K562 (cell line): Measurements from ENCODE around the gene ZNF112. TPM values are rescaled to one million over a fixed set of nuclear protein-coding genes. Genes with fewer than 3 reads are reported as not detected.

Experiments
- ATAC-seq: fragments of 200-7000 bp; cut with Tn5 transposase; 3 replicates; pipeline ENCODE4 v1.9.1; 2020; ENCODE audit warnings: moderate library complexity
- BruUV-seq: library from RNA; stranded (reverse); fragments of 400-500 nt; replicated peaks from 2 replicates; lab custom pipeline; 2021; lab: Mats Ljungman, UMichigan
- CTCF ChIA-PET: fragments of 300-600 bp; formaldehyde crosslinking; extraction: SDS; loops from one replicate; lab custom pipeline; 2021; ENCODE audit warnings: low intra/inter-chr PET ratio; lab: Yijun Ruan, JAX
- POLR2A ChIA-PET: fragments of 300-600, 350-650 bp; sonication (Branson Sonifier 250); formaldehyde crosslinking; extraction: SDS; loops from one replicate; lab custom pipeline; 2021; ENCODE audit warnings: antibody characterized with exemption, inconsistent platforms; lab: Yijun Ruan, JAX
- DNase-seq, 4 experiments: peaks; one replicate each; pipeline versions ENCODE4 v3.0.0 to v3.0.0-alpha.2; 2011 to 2018; ENCODE audit warnings: low spot score in 3 of 4, mixed read lengths in 3 of 4; ENCODE audit errors: extremely low read depth in 1 of 4
- FAIRE-seq: peaks from 2 replicates; lab custom pipeline; 2011; peaks lifted over from hg19 to GRCh38; lab: Jason Lieb, UNC
- H2AFZ ChIP-seq: 2 replicates; pipeline ENCODE4 v1.6.0; 2011; ENCODE audit warnings: low read depth, low read length, control low read depth, inconsistent platforms
- H3K27ac ChIP-seq: fragments of 200-600 bp; 3 replicates; pipeline ENCODE4 v1.8.0; 2011; ENCODE audit warnings: low read depth, mild to moderate bottlenecking, control low read depth, inconsistent platforms, low read length, moderate library complexity, mixed read lengths; ENCODE audit errors: extremely low read depth
- H3K27me3 ChIP-seq, 2 experiments: fragments of 300-600 bp in 1 of 2; 2 replicates in 1 of 2; 3 replicates in 1 of 2; pipeline versions ENCODE4 v1.6.0 to v1.8.0; 2011; ENCODE audit warnings: inconsistent platforms in 2 of 2, low read length in 2 of 2, mild to moderate bottlenecking in 1 of 2, mixed read lengths in 1 of 2, moderate library complexity in 1 of 2; ENCODE audit not compliant: control insufficient read depth in 2 of 2, insufficient read depth in 2 of 2
- H3K36me3 ChIP-seq: fragments of 300-600 bp; 3 replicates; pipeline ENCODE4 v1.8.0; 2011; ENCODE audit warnings: mild to moderate bottlenecking, low read length, inconsistent platforms; ENCODE audit not compliant: control insufficient read depth, insufficient read depth
- H3K4me1 ChIP-seq, 2 experiments: fragments of 200-600 bp in 1 of 2; replicated peaks in 1 of 2; 2 replicates in 1 of 2; 3 replicates in 1 of 2; pipeline versions ENCODE4 v1.5.1 to v1.8.0; 2011; ENCODE audit warnings: inconsistent platforms in 2 of 2, low read length in 2 of 2, mild to moderate bottlenecking in 1 of 2, mixed read lengths in 1 of 2, moderate library complexity in 1 of 2; ENCODE audit not compliant: control insufficient read depth in 2 of 2, insufficient read depth in 2 of 2
- H3K4me2 ChIP-seq: 2 replicates; pipeline ENCODE4 v1.6.1; 2011; ENCODE audit warnings: low read length, control low read depth, inconsistent platforms, mixed read lengths; ENCODE audit not compliant: insufficient read depth
- H3K4me3 ChIP-seq: fragments of 200-600 bp; sonication (generic), shearing (Covaris generic); 2 replicates; pipeline ENCODE4 v1.5.1; 2016; ENCODE audit warnings: control low read depth, inconsistent platforms
- H3K79me2 ChIP-seq: fragments of 200-600 bp; 3 replicates; pipeline ENCODE4 v1.8.0; 2011; ENCODE audit warnings: low read length, inconsistent platforms; ENCODE audit not compliant: control insufficient read depth, insufficient read depth
- H3K9ac ChIP-seq, 2 experiments: 2 replicates each; pipeline versions ENCODE4 v1.6.0 to v1.6.1; 2011; ENCODE audit warnings: low read depth in 2 of 2, low read length in 2 of 2, control low read depth in 1 of 2, inconsistent platforms in 1 of 2, mild to moderate bottlenecking in 1 of 2, mixed read lengths in 1 of 2; ENCODE audit not compliant: insufficient read depth in 1 of 2
- H3K9me1 ChIP-seq: one replicate; pipeline ENCODE4 v1.6.0; 2011; ENCODE audit warnings: inconsistent platforms, mild to moderate bottlenecking, low read length, moderate library complexity; ENCODE audit not compliant: control insufficient read depth, insufficient read depth
- H3K9me3 ChIP-seq: replicated peaks from 2 replicates; pipeline ENCODE4 v1.5.1; 2011; ENCODE audit warnings: low read depth, low read length, inconsistent platforms; ENCODE audit not compliant: control insufficient read depth, insufficient read depth
- H4K20me1 ChIP-seq: replicated peaks from 2 replicates; pipeline ENCODE4 v1.6.1; 2011; ENCODE audit warnings: low read length, inconsistent platforms, mixed read lengths; ENCODE audit not compliant: control insufficient read depth, insufficient read depth
- CC2D1A ChIP-seq: fragments of 450-650 bp; IDR thresholded peaks from 2 replicates; pipeline ENCODE4 v1.6.1; 2017; ENCODE audit warnings: mild to moderate bottlenecking
- GTF2A2 ChIP-seq: IDR thresholded peaks from 2 replicates; pipeline ENCODE4 v1.6.1; 2016; ENCODE audit warnings: mild to moderate bottlenecking, missing genetic modification characterization, missing compliant biosample characterization
- WGBS: fragments of 100-300 bp; shearing (Covaris generic); methylation state at CpG from one replicate; pipeline ENCODE4 v1.1.6; 2016; ENCODE audit warnings: low coverage, mixed read lengths; ENCODE audit not compliant: insufficient coverage; ENCODE audit errors: missing lambda C conversion rate; 5-methylcytosine and 5-hydroxymethylcytosine counted together
- in situ Hi-C: fragments of 300-500 bp; cut with MboI; formaldehyde crosslinking; loops from 4 replicates; pipeline ENCODE4 v1.15.0; 2018; ENCODE audit warnings: inconsistent platforms, mixed read lengths
- intact Hi-C: fragments of 100-400 bp; cut with micrococcal nuclease; formaldehyde crosslinking; loops from 2 replicates; pipeline ENCODE4 v1.14.2; 2022
- polyA plus RNA-seq, 8 experiments: library from polyadenylated mRNA; depleted of rRNA in 4 of 8; stranded (reverse) in 5 of 8; unstranded in 3 of 8; fragments of >200 nt; fragmentation: Nextera tagmentation in 2 of 8; fragmentation: Illumina TruSeq in 1 of 8; extraction: Ambion mirVana in 2 of 8; extraction: Trizol in 1 of 8; gene quantifications; 2 replicates each; pipeline versions ENCODE4 v1.2.1 to v1.2.3, GENCODE V29; 2011 to 2014; ENCODE audit warnings: inconsistent platforms in 1 of 8, missing spikeins in 1 of 8
- total RNA-seq, 7 experiments: library from RNA; depleted of rRNA in 6 of 7; stranded (reverse); fragments of >200 nt in 6 of 7; fragmentation: Illumina TruSeq in 2 of 7; extraction: Trizol in 2 of 7; gene quantifications; 2 replicates each; pipeline versions ENCODE4 v1.2.1 to v1.2.3, GENCODE V29; 2011 to 2021; ENCODE audit warnings: low replicate concordance in 1 of 7
- TF ChIP-seq, protein P1 (sequence below), 2 experiments: fragments of 450-650 bp; IDR thresholded peaks; 2 replicates each; pipeline ENCODE4 v1.6.1; 2016; ENCODE audit warnings: mild to moderate bottlenecking in 2 of 2, borderline replicate concordance in 1 of 2, low read depth in 1 of 2, moderate library complexity in 1 of 2
- TF ChIP-seq, protein P2 (sequence below): fragments of 250-450 bp; sonication (Bioruptor Pico); IDR thresholded peaks from 2 replicates; pipeline ENCODE4 v1.8.0; 2021; ENCODE audit warnings: moderate library complexity, mild to moderate bottlenecking, inconsistent platforms
- TF ChIP-seq, protein P3 (sequence below): fragments of 450-650 bp; IDR thresholded peaks from 2 replicates; pipeline ENCODE4 v1.6.1; 2016

ZNF112 gene
- total and polyA plus RNA-seq, 9 of the 15 experiments (the other 6 are each of a cell fraction or from before 2014, with no cell fraction given), result 0.21 to 1.3 (median 0.61) TPM

DNA sequence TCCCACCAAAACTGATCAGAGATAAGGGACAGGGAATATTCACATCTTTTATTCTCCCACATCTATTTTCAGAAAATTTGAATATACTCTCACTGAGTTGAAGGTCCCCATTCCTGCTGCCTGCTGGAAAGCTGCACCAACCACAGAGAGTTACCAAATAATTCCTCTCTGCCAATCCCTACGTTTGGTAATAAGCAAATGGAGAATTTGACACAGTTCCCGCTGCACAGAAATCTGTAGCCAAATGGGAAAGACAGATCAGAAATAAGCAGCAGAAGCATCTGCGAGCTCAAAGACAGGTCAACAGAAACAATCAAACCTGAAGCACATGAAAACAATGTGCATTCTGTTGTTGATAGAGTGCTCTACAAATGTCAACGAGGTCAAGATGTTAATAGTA is 9.9 kb downstream of the ZNF112 start (continued):
- TF ChIP-seq, protein P1, sequence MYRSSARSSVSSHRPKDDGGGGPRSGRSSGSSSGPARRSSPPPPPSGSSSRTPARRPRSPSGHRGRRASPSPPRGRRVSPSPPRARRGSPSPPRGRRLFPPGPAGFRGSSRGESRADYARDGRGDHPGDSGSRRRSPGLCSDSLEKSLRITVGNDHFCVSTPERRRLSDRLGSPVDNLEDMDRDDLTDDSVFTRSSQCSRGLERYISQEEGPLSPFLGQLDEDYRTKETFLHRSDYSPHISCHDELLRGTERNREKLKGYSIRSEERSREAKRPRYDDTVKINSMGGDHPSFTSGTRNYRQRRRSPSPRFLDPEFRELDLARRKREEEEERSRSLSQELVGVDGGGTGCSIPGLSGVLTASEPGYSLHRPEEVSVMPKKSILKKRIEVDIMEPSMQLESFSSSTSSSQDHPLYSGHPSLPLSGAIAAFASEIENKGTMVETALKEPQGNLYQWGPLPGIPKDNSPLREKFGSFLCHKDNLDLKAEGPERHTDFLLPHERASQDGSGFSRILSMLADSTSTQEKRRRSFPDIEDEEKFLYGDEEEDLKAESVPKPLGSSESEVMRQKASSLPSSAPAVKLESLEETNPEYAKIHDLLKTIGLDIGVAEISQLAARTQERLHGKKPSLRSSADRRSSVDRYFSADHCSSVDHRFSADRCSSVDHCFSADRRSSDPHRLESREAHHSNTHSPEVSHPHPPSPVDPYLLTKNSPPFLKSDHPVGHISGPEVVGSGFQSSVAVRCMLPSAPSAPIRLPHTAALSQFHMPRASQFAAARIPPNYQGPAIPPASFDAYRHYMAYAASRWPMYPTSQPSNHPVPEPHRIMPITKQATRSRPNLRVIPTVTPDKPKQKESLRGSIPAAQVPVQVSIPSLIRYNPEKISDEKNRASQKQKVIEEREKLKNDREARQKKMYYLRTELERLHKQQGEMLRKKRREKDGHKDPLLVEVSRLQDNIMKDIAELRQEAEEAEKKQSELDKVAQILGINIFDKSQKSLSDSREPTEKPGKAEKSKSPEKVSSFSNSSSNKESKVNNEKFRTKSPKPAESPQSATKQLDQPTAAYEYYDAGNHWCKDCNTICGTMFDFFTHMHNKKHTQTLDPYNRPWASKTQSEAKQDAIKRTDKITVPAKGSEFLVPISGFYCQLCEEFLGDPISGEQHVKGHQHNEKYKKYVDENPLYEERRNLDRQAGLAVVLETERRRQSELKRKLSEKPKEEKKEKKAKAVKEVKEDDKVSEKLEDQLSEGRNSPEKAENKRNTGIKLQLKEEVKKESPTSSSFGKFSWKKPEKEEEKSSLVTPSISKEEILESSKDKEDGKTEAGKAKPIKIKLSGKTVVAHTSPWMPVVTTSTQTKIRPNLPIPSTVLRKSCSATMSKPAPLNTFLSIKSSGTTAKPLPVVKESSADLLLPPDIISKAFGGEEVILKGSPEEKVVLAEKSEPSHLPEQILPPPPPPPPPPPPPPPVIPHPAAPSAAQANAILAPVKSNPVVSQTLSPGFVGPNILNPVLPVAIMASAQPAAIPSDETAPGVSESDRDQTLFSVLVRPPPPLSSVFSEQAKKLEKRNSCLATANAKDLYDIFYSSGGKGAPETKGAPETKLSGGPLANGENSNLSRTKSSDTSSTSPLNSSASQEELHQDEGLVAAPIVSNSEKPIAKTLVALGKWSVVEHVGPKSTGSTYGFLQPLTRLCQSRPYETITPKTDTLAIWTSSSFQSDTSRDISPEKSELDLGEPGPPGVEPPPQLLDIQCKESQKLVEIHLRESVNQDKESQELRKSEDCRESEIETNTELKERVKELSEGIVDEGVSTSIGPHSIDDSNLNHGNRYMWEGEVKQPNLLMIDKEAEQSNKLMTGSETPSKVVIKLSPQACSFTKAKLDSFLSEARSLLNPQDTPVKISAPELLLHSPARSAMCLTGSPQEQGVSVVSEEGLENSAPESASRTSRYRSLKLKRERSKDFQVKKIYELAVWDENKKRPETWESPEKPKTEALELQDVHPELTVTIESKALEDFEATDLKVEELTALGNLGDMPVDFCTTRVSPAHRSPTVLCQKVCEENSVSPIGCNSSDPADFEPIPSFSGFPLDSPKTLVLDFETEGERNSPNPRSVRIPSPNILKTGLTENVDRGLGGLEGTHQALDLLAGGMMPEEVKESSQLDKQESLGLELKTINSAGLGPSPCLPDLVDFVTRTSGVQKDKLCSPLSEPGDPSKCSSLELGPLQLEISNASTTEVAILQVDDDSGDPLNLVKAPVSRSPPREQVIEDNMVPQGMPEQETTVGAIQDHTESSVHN (IDR thresholded peaks at IDR 0.05; ENCODE audit: borderline replicate concordance in 1 of 2, low read depth in 1 of 2), result no peak

DNA sequence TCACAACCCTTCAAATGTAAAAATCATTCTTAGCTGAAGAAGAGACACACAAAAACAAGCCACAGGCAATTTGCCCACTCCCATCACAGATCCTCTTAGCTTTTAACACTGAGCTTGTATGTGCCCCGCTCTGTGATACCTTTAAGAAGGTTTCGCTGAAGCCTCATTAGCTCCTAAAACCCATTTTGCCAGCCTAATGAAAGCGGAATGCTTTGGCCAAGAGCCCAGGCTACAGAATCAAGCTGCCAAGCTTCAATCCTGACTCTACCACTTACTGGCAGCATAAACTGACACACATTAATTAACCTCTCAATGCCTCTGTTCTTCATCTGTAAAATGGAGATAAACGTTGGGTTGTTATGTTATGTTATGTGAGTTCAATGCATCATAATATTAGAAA is 10.5 kb downstream of the ZNF112 start:
- ChIA-PET CTCF (no interaction called here), POLR2A (no interaction called here)
- Histone ChIP-seq H3K27ac (no peak overlapping the region), H3K27me3 (no peaks in the 10 kb centered on the region), H3K4me2 (no peak overlapping the region), H4K20me1 (no peaks in the 10 kb centered on the region), H3K4me3 (no peak overlapping the region), H3K9me1 (no peaks in the 10 kb centered on the region), H3K4me1 (no peaks in the 10 kb centered on the region), H3K36me3 (no peaks in the 10 kb centered on the region), H3K9me3 (no peaks in the 10 kb centered on the region; the same call in 1 of the 2 replicates), H3K79me2 (no peaks in the 10 kb centered on the region), H3K9ac (no peak overlapping the region), H2AFZ (no peak overlapping the region)
- no TSS peak for BruUV-seq
- ATAC-seq (no peak), DNase-seq (no peak), FAIRE-seq (no peak)
- in situ Hi-C loops (no loop called here), intact Hi-C loops (no loop called here)
- WGBS, result 0% methylated on average over 4 of the region's 4 CpGs
- TF ChIP-seq, protein P2, sequence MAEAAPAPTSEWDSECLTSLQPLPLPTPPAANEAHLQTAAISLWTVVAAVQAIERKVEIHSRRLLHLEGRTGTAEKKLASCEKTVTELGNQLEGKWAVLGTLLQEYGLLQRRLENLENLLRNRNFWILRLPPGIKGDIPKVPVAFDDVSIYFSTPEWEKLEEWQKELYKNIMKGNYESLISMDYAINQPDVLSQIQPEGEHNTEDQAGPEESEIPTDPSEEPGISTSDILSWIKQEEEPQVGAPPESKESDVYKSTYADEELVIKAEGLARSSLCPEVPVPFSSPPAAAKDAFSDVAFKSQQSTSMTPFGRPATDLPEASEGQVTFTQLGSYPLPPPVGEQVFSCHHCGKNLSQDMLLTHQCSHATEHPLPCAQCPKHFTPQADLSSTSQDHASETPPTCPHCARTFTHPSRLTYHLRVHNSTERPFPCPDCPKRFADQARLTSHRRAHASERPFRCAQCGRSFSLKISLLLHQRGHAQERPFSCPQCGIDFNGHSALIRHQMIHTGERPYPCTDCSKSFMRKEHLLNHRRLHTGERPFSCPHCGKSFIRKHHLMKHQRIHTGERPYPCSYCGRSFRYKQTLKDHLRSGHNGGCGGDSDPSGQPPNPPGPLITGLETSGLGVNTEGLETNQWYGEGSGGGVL (CRISPR knock-in tag), result no peak
- TF ChIP-seq, protein P3, sequence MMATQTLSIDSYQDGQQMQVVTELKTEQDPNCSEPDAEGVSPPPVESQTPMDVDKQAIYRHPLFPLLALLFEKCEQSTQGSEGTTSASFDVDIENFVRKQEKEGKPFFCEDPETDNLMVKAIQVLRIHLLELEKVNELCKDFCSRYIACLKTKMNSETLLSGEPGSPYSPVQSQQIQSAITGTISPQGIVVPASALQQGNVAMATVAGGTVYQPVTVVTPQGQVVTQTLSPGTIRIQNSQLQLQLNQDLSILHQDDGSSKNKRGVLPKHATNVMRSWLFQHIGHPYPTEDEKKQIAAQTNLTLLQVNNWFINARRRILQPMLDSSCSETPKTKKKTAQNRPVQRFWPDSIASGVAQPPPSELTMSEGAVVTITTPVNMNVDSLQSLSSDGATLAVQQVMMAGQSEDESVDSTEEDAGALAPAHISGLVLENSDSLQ, result no peak
- no peak for TF ChIP-seq CC2D1A
- TF ChIP-seq GTF2A2 (tag), result no peak
